A549 (cell line): ENCODE measurements around the gene UBE2O. TPM values are rescaled to one million over a fixed set of nuclear protein-coding genes. Genes with fewer than 3 reads are reported as not detected.

ENCODE experiments used
- polyA plus RNA-seq, 4 experiments: library from polyadenylated mRNA; depleted of rRNA in 3 of 4; stranded (reverse); fragments of >200 nt; fragmentation: RNase III in 1 of 4; extraction: RNeasy Plus Mini Kit Qiagen cat#74134 plus additional on column Dnase treatment in 1 of 4; gene quantifications; 2 replicates in 3 of 4; 3 replicates in 1 of 4; pipeline ENCODE4 v1.2.3, GENCODE V29; 2011 to 2017

The UBE2O gene
- polyA plus RNA-seq, 2 of the 4 experiments (the other 2 are of a cell fraction) = 22.0 to 25.7 TPM

Other genes with a start within 250 kb of the UBE2O start
- gene RNF157, start 212.7 kb downstream of the UBE2O start, polyA plus RNA-seq (2011; rRNA removed) = 7.2 and 8.2 TPM in 2 replicates
- 6.6 to 8.5 TPM (median 8.1 TPM) in 3 replicates for gene RNF157, start 212.7 kb downstream of the UBE2O start, polyA plus RNA-seq (2017; fragmentation: RNase III; extraction: RNeasy Plus Mini Kit Qiagen cat#74134 plus additional on column Dnase treatment)
- gene UBALD2, start 187.8 kb downstream of the UBE2O start, polyA plus RNA-seq (2011; rRNA removed) = 13.8 and 21.5 TPM in 2 replicates
- 11.4 to 12.9 TPM (median 12.8 TPM) in 3 replicates for gene UBALD2, start 187.8 kb downstream of the UBE2O start, polyA plus RNA-seq (2017; fragmentation: RNase III; extraction: RNeasy Plus Mini Kit Qiagen cat#74134 plus additional on column Dnase treatment)
- gene QRICH2, start 144.9 kb downstream of the UBE2O start, polyA plus RNA-seq (2011; rRNA removed) = 0.57 and 0.86 TPM in 2 replicates
- 0.88 to 1.7 TPM (median 1.0 TPM) in 3 replicates for gene QRICH2, start 144.9 kb downstream of the UBE2O start, polyA plus RNA-seq (2017; fragmentation: RNase III; extraction: RNeasy Plus Mini Kit Qiagen cat#74134 plus additional on column Dnase treatment)
- 80.9 and 92.1 TPM in 2 replicates for gene PRPSAP1, start 99.2 kb downstream of the UBE2O start, polyA plus RNA-seq (2011; rRNA removed)
- 61.9 to 63.7 TPM (median 63.3 TPM) in 3 replicates for gene PRPSAP1, start 99.2 kb downstream of the UBE2O start, polyA plus RNA-seq (2017; fragmentation: RNase III; extraction: RNeasy Plus Mini Kit Qiagen cat#74134 plus additional on column Dnase treatment)
- gene SPHK1, start 68.5 kb downstream of the UBE2O start, polyA plus RNA-seq (2011; rRNA removed) = 4.6 and 4.7 TPM in 2 replicates
- gene SPHK1, start 68.5 kb downstream of the UBE2O start, polyA plus RNA-seq (2017; fragmentation: RNase III; extraction: RNeasy Plus Mini Kit Qiagen cat#74134 plus additional on column Dnase treatment) = 11.8 to 14.9 TPM (median 13.0 TPM) in 3 replicates
- 0.08 TPM in 1 of 2 replicates, not detected in the other for gene AANAT, start 14.5 kb upstream of the UBE2O start, polyA plus RNA-seq (2011; rRNA removed)
- gene AANAT, start 14.5 kb upstream of the UBE2O start, polyA plus RNA-seq (2017; fragmentation: RNase III; extraction: RNeasy Plus Mini Kit Qiagen cat#74134 plus additional on column Dnase treatment) = 0.13 TPM in 1 of 3 replicates, not detected in the others
- 14.0 and 19.9 TPM in 2 replicates for gene RHBDF2, start 48.3 kb upstream of the UBE2O start, polyA plus RNA-seq (2011; rRNA removed)
- 42.9 to 50.2 TPM (median 46.0 TPM) in 3 replicates for gene RHBDF2, start 48.3 kb upstream of the UBE2O start, polyA plus RNA-seq (2017; fragmentation: RNase III; extraction: RNeasy Plus Mini Kit Qiagen cat#74134 plus additional on column Dnase treatment)
- 1.1 and 1.2 TPM in 2 replicates for gene CYGB, start 84.6 kb upstream of the UBE2O start, polyA plus RNA-seq (2011; rRNA removed)
- 1.1 to 2.0 TPM (median 1.3 TPM) in 3 replicates for gene CYGB, start 84.6 kb upstream of the UBE2O start, polyA plus RNA-seq (2017; fragmentation: RNase III; extraction: RNeasy Plus Mini Kit Qiagen cat#74134 plus additional on column Dnase treatment)
- gene PRCD, start 86.9 kb upstream of the UBE2O start, polyA plus RNA-seq (2011; rRNA removed) = 0.26 TPM in 1 of 2 replicates, not detected in the other
- not detected in 3 replicates for gene PRCD, start 86.9 kb upstream of the UBE2O start, polyA plus RNA-seq (2017; fragmentation: RNase III; extraction: RNeasy Plus Mini Kit Qiagen cat#74134 plus additional on column Dnase treatment)
- gene ST6GALNAC2, start 132.7 kb upstream of the UBE2O start, polyA plus RNA-seq (2011; rRNA removed) = 0.74 and 0.78 TPM in 2 replicates
- 0.30 to 0.59 TPM (median 0.41 TPM) in 3 replicates for gene ST6GALNAC2, start 132.7 kb upstream of the UBE2O start, polyA plus RNA-seq (2017; fragmentation: RNase III; extraction: RNeasy Plus Mini Kit Qiagen cat#74134 plus additional on column Dnase treatment)
- 0.63 and 0.72 TPM in 2 replicates for gene ST6GALNAC1, start 190.6 kb upstream of the UBE2O start, polyA plus RNA-seq (2011; rRNA removed)
- 0.09 to 0.27 TPM (median 0.09 TPM) in 3 replicates for gene ST6GALNAC1, start 190.6 kb upstream of the UBE2O start, polyA plus RNA-seq (2017; fragmentation: RNase III; extraction: RNeasy Plus Mini Kit Qiagen cat#74134 plus additional on column Dnase treatment)